PC-9 (cell line): ENCODE results near the gene CDNF. TPM values are rescaled to one million over a fixed set of nuclear protein-coding genes. Genes with fewer than 3 reads are reported as not detected.

Experiments
- BruUV-seq: library from RNA; stranded (reverse); fragments of 400-500 nt; replicated peaks from 2 replicates; lab custom pipeline; 2021; lab: Mats Ljungman, UMichigan
- CTCF ChIA-PET: fragments of 300-600 bp; sonication (Branson Sonifier 250); formaldehyde crosslinking; loops from one replicate; lab custom pipeline; 2022; ENCODE audit warnings: antibody characterized with exemption; lab: Charles Lee
- POLR2A ChIA-PET: fragments of 300-600 bp; sonication (Branson Sonifier 250); formaldehyde crosslinking; loops from one replicate; lab custom pipeline; 2022; ENCODE audit warnings: antibody characterized with exemption; ENCODE audit not compliant: unreplicated experiment; lab: Charles Lee
- DNase-seq, 2 experiments: peaks; one replicate each; pipeline versions ENCODE4 v3.0.0 to v3.0.0-alpha.2; 2015 to 2022; ENCODE audit warnings: mixed read lengths in 1 of 2
- H2AFZ ChIP-seq: fragments of 200-600 bp; sonication (generic); 2 replicates; pipeline ENCODE4 v1.8.1; 2017; ENCODE audit warnings: antibody characterized with exemption
- H3F3A ChIP-seq: fragments of 200-600 bp; sonication (generic); 2 replicates; pipeline ENCODE4 v1.8.1; 2017; ENCODE audit warnings: antibody characterized with exemption, mild to moderate bottlenecking, low read depth; ENCODE audit not compliant: insufficient read depth
- H3K27ac ChIP-seq: fragments of 200-600 bp; sonication (generic); 2 replicates; pipeline ENCODE4 v1.6.1; 2016; ENCODE audit warnings: mixed run types
- H3K27me3 ChIP-seq: fragments of 200-600 bp; sonication (generic); 2 replicates; pipeline ENCODE4 v1.6.1; 2016; ENCODE audit warnings: low read depth, mixed run types; ENCODE audit not compliant: insufficient read depth
- H3K36me3 ChIP-seq: fragments of 200-600 bp; sonication (generic); 2 replicates; pipeline ENCODE4 v1.6.1; 2016; ENCODE audit warnings: low read depth, mixed run types
- H3K4me1 ChIP-seq: fragments of 200-600 bp; sonication (generic); replicated peaks from 2 replicates; pipeline ENCODE4 v1.6.1; 2016; ENCODE audit warnings: mixed run types; ENCODE audit not compliant: insufficient read depth
- H3K4me2 ChIP-seq: fragments of 200-600 bp; sonication (generic); 2 replicates; pipeline ENCODE4 v1.6.1; 2017; ENCODE audit warnings: mixed run types
- H3K4me3 ChIP-seq: fragments of 200-600 bp; sonication (generic); 2 replicates; pipeline ENCODE4 v1.6.1; 2016; ENCODE audit warnings: mixed run types
- H3K79me2 ChIP-seq: fragments of 200-600 bp; sonication (generic); 2 replicates; pipeline ENCODE4 v1.6.1; 2017; ENCODE audit warnings: low read depth, mixed run types
- H3K9me2 ChIP-seq: fragments of 200-600 bp; sonication (generic); 2 replicates; pipeline ENCODE4 v1.8.1; 2017; ENCODE audit warnings: mild to moderate bottlenecking; ENCODE audit not compliant: insufficient read depth
- H3K9me3 ChIP-seq: fragments of 200-600 bp; sonication (generic); 2 replicates; pipeline ENCODE4 v1.8.1; 2016; ENCODE audit warnings: low read depth; ENCODE audit not compliant: insufficient read depth
- H4K20me1 ChIP-seq: fragments of 200-600 bp; sonication (generic); 2 replicates; pipeline ENCODE4 v1.8.1; 2017; ENCODE audit not compliant: insufficient read depth
- CTCF ChIP-seq: fragments of 200-600 bp; sonication (generic); conservative IDR thresholded peaks from 2 replicates; pipeline ENCODE4 v1.6.1; 2017; ENCODE audit warnings: mixed run types, antibody characterized with exemption, mild to moderate bottlenecking, moderate library complexity
- EZH2 ChIP-seq: fragments of 200-600 bp; sonication (generic); IDR thresholded peaks from 2 replicates; pipeline ENCODE4 v1.8.0; 2017; ENCODE audit warnings: antibody characterized with exemption, low read depth
- intact Hi-C: fragments of 100-400 bp; cut with micrococcal nuclease; formaldehyde crosslinking; loops from one replicate; pipeline ENCODE4 v1.10.0; 2022; ENCODE audit not compliant: unreplicated experiment
- total RNA-seq: library from RNA; stranded (reverse); gene quantifications from 2 replicates; pipeline ENCODE4 v1.2.3, GENCODE V29; 2021

The CDNF gene
- total RNA-seq, 1 experiment from 2014 or later: 0.48 TPM

GRCh38 chr10:14776546-14776945, 61.3 kb downstream of the CDNF start:
- BruUV-seq: no TSS peak

GRCh38 chr10:14775656-14776055, 62.2 kb downstream of the CDNF start:
- TF ChIP-seq CTCF (no peak), EZH2 (no peak)
- Histone ChIP-seq H4K20me1 (no peaks in the 10 kb centered on the region), H3K4me2 (no peak overlapping the region), H3K36me3 (no peaks in the 10 kb centered on the region), H3K9me2 (no peaks in the 10 kb centered on the region), H2AFZ (no peak overlapping the region), H3K9me3 (no peaks in the 10 kb centered on the region), H3K27me3 (no peaks in the 10 kb centered on the region), H3F3A (peaks cover 7% of the 10 kb centered on the region; the same call in 1 of the 2 replicates), H3K4me1 (peaks cover 19% of the 10 kb centered on the region), H3K4me3 (no peak overlapping the region), H3K27ac (no peak overlapping the region), H3K79me2 (no peaks in the 10 kb centered on the region)
- DNase-seq: no peak
- intact Hi-C loops: no loop called here
- no TSS peak for BruUV-seq
- ChIA-PET CTCF (no interaction called here), POLR2A (interaction anchor here (0.5 kb wide), 2 partner anchors 299 to 336 kb away, joined by 4 read pairs; no protein-coding TSS in a partner anchor)

More at GRCh38 chr10:14776546-14776945, 61.3 kb downstream of the CDNF start:
- H3K9me3 ChIP-seq: no peaks in the 10 kb centered on the region
- no peaks in the 10 kb centered on the region for H4K20me1 ChIP-seq
- no peaks in the 10 kb centered on the region for H3K9me2 ChIP-seq
- DNase-seq: no peak
- H3K4me1 ChIP-seq: peaks cover 19% of the 10 kb centered on the region
- no peak overlapping the region for H2AFZ ChIP-seq
- POLR2A ChIA-PET: interaction anchor here (0.6 kb wide), 1 partner anchor 8 kb away, joined by 6 read pairs; no protein-coding TSS in a partner anchor
- H3K27me3 ChIP-seq: no peaks in the 10 kb centered on the region
- TF ChIP-seq CTCF (no peak), EZH2 (no peak)
- H3K27ac ChIP-seq: no peak overlapping the region
- H3K36me3 ChIP-seq: no peaks in the 10 kb centered on the region
- CTCF ChIA-PET: no interaction called here
- no peak overlapping the region for H3K4me2 ChIP-seq
- peaks cover 7% of the 10 kb centered on the region; the same call in 1 of the 2 replicates for H3F3A ChIP-seq
- H3K4me3 ChIP-seq: no peak overlapping the region
- H3K79me2 ChIP-seq: no peaks in the 10 kb centered on the region
- intact Hi-C loops: no loop called here

GRCh38 chr10:14774797-14775196, 63.0 kb downstream of the CDNF start, which contains the start of gene FAM107B:
TSS of gene FAM107B (minus strand) at chr10:14774897. CDS start at chr10:14774663, 234 bp downstream.
- Histone ChIP-seq H3K4me2 (no peak within 1 kb of the TSS), H3K4me3 (no peak within 1 kb of the TSS), H3K79me2 (no peaks in the 10 kb centered on the region), H3K4me1 (peaks cover 18% of the 10 kb centered on the region), H3K27me3 (no peaks in the 10 kb centered on the region), H3K27ac (no peak within 1 kb of the TSS), H4K20me1 (no peaks in the 10 kb centered on the region), H3K9me3 (no peaks in the 10 kb centered on the region), H3K36me3 (no peaks in the 10 kb centered on the region), H3F3A (peaks cover 7% of the 10 kb centered on the region; the same call in 1 of the 2 replicates), H2AFZ (no peak within 1 kb of the TSS), H3K9me2 (no peaks in the 10 kb centered on the region)
- TF ChIP-seq CTCF: no peak
- TF ChIP-seq EZH2: no peak
- intact Hi-C loops: no loop called here
- BruUV-seq: no TSS peak
- DNase-seq: no peak
- ChIA-PET CTCF (no interaction called here), POLR2A (no interaction called here)
